CD4-positive, alpha-beta T cell (primary cell): ENCODE measurements around the gene ZGPAT. TPM values are rescaled to one million over a fixed set of nuclear protein-coding genes. Genes with fewer than 3 reads are reported as not detected.

Source experiments
- ATAC-seq: fragments of 200-7000 bp; cut with Tn5 transposase; one replicate; pipeline ENCODE4 v1.10.0; 2022; ENCODE audit warnings: mild to moderate bottlenecking; ENCODE audit not compliant: poor library complexity
- CTCF ChIA-PET: fragments of 350-600 bp; sonication (Branson Sonifier 250); formaldehyde crosslinking; loops from one replicate; lab custom pipeline; 2021; ENCODE audit warnings: antibody characterized with exemption, inconsistent platforms; lab: Charles Lee
- POLR2A ChIA-PET: fragments of 350-600 bp; sonication (Branson Sonifier 250); formaldehyde crosslinking; loops from one replicate; lab custom pipeline; 2021; ENCODE audit warnings: antibody characterized with exemption, inconsistent platforms; lab: Charles Lee
- DNase-seq, 14 experiments: peaks; one replicate each; pipeline ENCODE4 v3.0.0-alpha.2; 2013 to 2020; ENCODE audit warnings: mixed read lengths in 2 of 14
- H3K27ac ChIP-seq, 2 donors: one replicate each; pipeline versions ENCODE4 v1.5.1 to v1.7.0; 2013; ENCODE audit warnings: low read length in 2 of 2, low read depth in 1 of 2, mild to moderate bottlenecking in 1 of 2
- H3K27me3 ChIP-seq, 2 experiments: 1 replicate in 1 of 2; 2 replicates in 1 of 2; pipeline versions ENCODE4 v1.6.1 to v1.7.0; 2013; ENCODE audit warnings: low read length in 2 of 2, control low read depth in 1 of 2, mild to moderate bottlenecking in 1 of 2, moderate library complexity in 1 of 2; ENCODE audit not compliant: insufficient read depth in 2 of 2, control insufficient read depth in 1 of 2
- H3K36me3 ChIP-seq: one replicate; pipeline ENCODE4 v1.6.1; 2013; ENCODE audit warnings: low read length, control low read depth; ENCODE audit not compliant: insufficient read depth
- H3K4me1 ChIP-seq: one replicate; pipeline ENCODE4 v1.6.1; 2013; ENCODE audit warnings: low read length, control low read depth; ENCODE audit not compliant: insufficient read depth
- H3K4me3 ChIP-seq: one replicate; pipeline ENCODE4 v1.5.1; 2013; ENCODE audit warnings: mild to moderate bottlenecking, low read length, moderate library complexity
- H3K9me3 ChIP-seq, 2 experiments: 1 replicate in 1 of 2; 2 replicates in 1 of 2; pipeline versions ENCODE4 v1.6.1 to v1.7.0; 2013; ENCODE audit warnings: low read length in 2 of 2, mild to moderate bottlenecking in 2 of 2, control low read depth in 1 of 2, moderate library complexity in 1 of 2; ENCODE audit not compliant: control insufficient read depth in 1 of 2, insufficient read depth in 1 of 2
- H3K27ac Mint-ChIP-seq: one replicate; pipeline ENCODE4 v1.8.0; 2020; ENCODE audit warnings: mixed read lengths
- H3K27me3 Mint-ChIP-seq: one replicate; pipeline ENCODE4 v1.8.0; 2021; ENCODE audit warnings: mixed read lengths
- H3K36me3 Mint-ChIP-seq: one replicate; pipeline ENCODE4 v1.8.0; 2021; ENCODE audit warnings: low read depth, mixed read lengths
- H3K4me1 Mint-ChIP-seq: one replicate; pipeline ENCODE4 v1.8.0; 2021; ENCODE audit warnings: low read depth, mixed read lengths
- H3K4me3 Mint-ChIP-seq: one replicate; pipeline ENCODE4 v1.8.0; 2020; ENCODE audit warnings: mild to moderate bottlenecking, mixed read lengths
- H3K9me3 Mint-ChIP-seq: one replicate; pipeline ENCODE4 v1.8.0; 2020; ENCODE audit warnings: mixed read lengths
- intact Hi-C, 2 experiments: fragments of 100-400 bp; cut with DNase I in 1 of 2; cut with micrococcal nuclease in 1 of 2; formaldehyde crosslinking; loops; one replicate each; pipeline versions ENCODE4 v1.15.1 to v1.9.0; 2023 to 2025; cut with DNase I, micrococcal nuclease
- total RNA-seq, 174 experiments: library from RNA in 2 of 174; stranded (reverse) in 2 of 174; gene quantifications; one replicate each; pipeline ENCODE4 v1.2.3 and lab custom pipeline; 2021 to 2026
- TF ChIP-seq, protein P1 (sequence below): fragments of 200-600 bp; IDR thresholded peaks from one replicate; pipeline ENCODE4 v1.8.0; 2022; ENCODE audit warnings: antibody characterized with exemption, mild to moderate bottlenecking

Gene ZGPAT
- total RNA-seq, 2 experiments from 2014 or later: 28.2 to 33.4 TPM

DNA sequence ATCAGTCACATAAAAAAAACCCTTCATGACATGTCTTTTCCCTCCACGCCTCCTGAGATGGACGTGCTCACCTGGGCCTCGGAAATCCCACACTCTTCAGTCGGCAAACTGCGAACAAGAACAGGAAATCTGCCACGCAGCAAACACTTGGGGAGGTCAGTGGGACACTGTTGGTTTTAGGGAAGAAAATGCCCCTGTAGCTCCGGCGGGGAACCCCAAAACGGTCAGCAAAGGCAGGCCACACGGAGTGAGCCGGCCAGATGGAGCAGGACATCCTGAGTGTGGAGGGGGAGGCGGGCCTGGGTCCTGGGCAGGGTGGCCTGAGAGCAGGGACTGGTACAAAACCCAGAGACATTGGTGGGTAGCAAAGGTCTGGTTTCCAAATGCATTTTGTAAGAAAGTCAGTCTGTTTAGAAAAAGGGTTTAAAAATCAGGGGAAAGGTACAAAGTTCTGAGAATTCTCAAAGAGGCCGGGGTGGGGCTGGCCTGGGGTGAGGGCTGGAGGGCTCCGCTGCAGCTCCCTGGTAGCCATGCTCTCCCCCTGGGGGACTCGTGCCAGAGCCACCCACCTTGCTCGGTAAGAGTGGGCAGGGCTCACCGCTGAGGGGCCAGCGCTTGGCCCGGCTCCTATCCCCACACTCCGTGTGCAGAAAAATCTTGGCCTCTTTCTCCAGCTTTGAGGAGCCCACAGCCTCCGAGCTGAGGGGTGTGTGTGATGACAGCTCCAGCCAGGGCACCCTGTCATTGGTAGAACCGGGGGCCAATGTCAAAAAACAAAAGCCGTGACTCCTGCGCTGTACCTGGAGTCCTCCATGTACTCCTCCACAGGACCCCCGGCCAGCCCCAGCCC lies 37.0 kb downstream of the ZGPAT start:
- Mint-ChIP-seq H3K27me3 (no peaks in the 10 kb centered on the region), H3K36me3 (peaks cover 7% of the 10 kb centered on the region), H3K27ac (no peak overlapping the region), H3K9me3 (no peaks in the 10 kb centered on the region), H3K4me3 (no peak overlapping the region), H3K4me1 (peaks cover 16% of the 10 kb centered on the region)
- ATAC-seq: no peak
- POLR2A ChIA-PET: interaction anchor here (1.2 kb wide), 1 partner anchor 8 kb away, joined by 6 read pairs; the partner anchor contains the start of gene LIME1
- DNase-seq: no peak
- CTCF ChIA-PET: interaction anchor here (0.5 kb wide), 1 partner anchor 36 kb away, joined by 5 read pairs; no protein-coding TSS in a partner anchor
- Histone ChIP-seq H3K4me1 (peaks cover 25% of the 10 kb centered on the region), H3K4me3 (no peak overlapping the region), H3K36me3 (peaks cover 29% of the 10 kb centered on the region), H3K9me3 (no peaks in the 10 kb centered on the region), H3K27me3 (no peaks in the 10 kb centered on the region), H3K27ac (no peak overlapping the region)
- intact Hi-C loops: loop anchor here in 1 of 2 experiments (5.0 kb wide), 1 partner anchor 87 kb away; the partner anchor contains the start of gene RTEL1
- TF ChIP-seq, protein P1, sequence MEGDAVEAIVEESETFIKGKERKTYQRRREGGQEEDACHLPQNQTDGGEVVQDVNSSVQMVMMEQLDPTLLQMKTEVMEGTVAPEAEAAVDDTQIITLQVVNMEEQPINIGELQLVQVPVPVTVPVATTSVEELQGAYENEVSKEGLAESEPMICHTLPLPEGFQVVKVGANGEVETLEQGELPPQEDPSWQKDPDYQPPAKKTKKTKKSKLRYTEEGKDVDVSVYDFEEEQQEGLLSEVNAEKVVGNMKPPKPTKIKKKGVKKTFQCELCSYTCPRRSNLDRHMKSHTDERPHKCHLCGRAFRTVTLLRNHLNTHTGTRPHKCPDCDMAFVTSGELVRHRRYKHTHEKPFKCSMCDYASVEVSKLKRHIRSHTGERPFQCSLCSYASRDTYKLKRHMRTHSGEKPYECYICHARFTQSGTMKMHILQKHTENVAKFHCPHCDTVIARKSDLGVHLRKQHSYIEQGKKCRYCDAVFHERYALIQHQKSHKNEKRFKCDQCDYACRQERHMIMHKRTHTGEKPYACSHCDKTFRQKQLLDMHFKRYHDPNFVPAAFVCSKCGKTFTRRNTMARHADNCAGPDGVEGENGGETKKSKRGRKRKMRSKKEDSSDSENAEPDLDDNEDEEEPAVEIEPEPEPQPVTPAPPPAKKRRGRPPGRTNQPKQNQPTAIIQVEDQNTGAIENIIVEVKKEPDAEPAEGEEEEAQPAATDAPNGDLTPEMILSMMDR: no peak

DNA sequence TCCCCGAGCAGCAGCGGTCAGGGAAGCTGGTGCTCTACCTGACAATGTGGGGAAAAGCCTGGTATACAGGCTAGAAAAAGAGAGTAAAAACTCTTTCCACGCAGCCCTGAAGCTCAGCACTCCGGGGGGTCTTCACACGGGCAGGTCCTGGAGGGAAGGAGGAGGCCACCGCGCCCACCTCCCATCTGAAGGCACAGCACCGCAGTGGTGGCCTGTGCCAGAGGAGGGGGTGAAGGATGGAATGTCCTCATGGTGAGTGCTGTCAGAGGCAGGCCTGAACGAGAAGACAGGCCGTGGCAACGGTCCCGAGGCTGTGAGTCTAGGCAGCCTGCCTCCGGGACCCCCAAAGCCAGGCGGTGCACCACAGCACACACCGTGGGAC lies 37.6 kb downstream of the ZGPAT start:
- Mint-ChIP-seq H3K4me1 (peaks cover 21% of the 10 kb centered on the region), H3K27me3 (no peaks in the 10 kb centered on the region), H3K27ac (peak overlapping the region; percentile 71), H3K4me3 (no peak overlapping the region), H3K36me3 (peaks cover 7% of the 10 kb centered on the region), H3K9me3 (no peaks in the 10 kb centered on the region)
- Histone ChIP-seq H3K4me3 (no peak overlapping the region), H3K9me3 (no peaks in the 10 kb centered on the region), H3K27me3 (no peaks in the 10 kb centered on the region), H3K36me3 (peaks cover 29% of the 10 kb centered on the region), H3K27ac (no peak overlapping the region), H3K4me1 (peaks cover 30% of the 10 kb centered on the region)
- TF ChIP-seq, protein P1: no peak
- CTCF ChIA-PET: no interaction called here
- intact Hi-C loops: no loop called here
- ATAC-seq: no peak
- DNase-seq: no peak
- POLR2A ChIA-PET: interaction anchor here (1.2 kb wide), 1 partner anchor 9 kb away, joined by 6 read pairs; the partner anchor contains the start of gene LIME1

DNA sequence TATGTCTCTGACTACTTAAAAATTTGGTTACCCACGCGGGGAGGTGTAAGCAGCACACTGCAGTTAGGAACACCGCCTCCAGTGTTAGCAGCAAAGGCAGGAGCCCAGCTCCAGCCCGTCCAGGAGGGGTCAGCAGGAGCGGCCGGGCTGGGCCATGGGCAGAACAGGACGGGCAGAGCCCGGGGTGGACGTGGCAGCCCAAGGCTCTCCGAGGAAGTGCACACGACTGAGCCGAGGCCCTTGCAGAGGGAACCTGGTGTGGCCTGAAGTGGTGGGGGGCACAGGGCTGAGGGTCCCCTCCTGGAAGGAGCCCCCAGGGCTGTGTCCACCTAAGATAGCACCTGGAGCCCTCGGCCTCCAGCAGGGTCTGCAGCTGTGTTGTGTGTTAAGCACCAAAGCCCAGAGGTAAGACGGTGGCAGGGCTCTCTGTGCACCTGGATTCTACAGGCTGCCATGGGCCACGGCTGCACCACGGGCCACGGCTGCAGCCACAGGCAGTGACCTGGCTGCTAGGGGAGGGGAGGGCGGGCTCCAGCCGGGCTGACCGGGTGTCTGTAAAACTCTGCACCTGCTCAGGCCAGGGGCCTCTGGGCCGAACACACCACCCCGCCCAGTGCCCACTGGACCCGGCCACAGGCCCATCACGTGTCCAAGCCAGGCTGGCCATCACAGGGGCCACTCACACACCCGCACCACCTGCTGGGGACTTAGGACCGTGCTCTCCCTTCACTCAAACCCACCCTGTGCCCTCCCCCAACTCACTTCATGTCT lies 38.3 kb downstream of the ZGPAT start:
- Histone ChIP-seq H3K27me3 (no peaks in the 10 kb centered on the region), H3K36me3 (peaks cover 27% of the 10 kb centered on the region), H3K4me3 (no peak overlapping the region), H3K4me1 (peaks cover 30% of the 10 kb centered on the region), H3K27ac (no peak overlapping the region), H3K9me3 (no peaks in the 10 kb centered on the region)
- no peaks in the 10 kb centered on the region for H3K27me3 Mint-ChIP-seq
- no peak for DNase-seq
- peak overlapping the region; percentile 20 for H3K4me3 Mint-ChIP-seq
- no peaks in the 10 kb centered on the region for H3K9me3 Mint-ChIP-seq
- ChIA-PET CTCF (no interaction called here), POLR2A (interaction anchor here (1.2 kb wide), 1 partner anchor 10 kb away, joined by 6 read pairs; the partner anchor contains the start of gene LIME1)
- TF ChIP-seq, protein P1: no peak
- intact Hi-C loops: no loop called here
- H3K36me3 Mint-ChIP-seq: peaks cover 7% of the 10 kb centered on the region
- peak overlapping the region; percentile 71 for H3K27ac Mint-ChIP-seq
- no peak for ATAC-seq
- H3K4me1 Mint-ChIP-seq: peaks cover 28% of the 10 kb centered on the region
